Body of pancreas (tissue), 4 donors: ENCODE results near the gene LMX1A.

ENCODE experiments used
- CTCF ChIP-seq, 7 experiments: fragments of 450-650 bp in 4 of 7; fragments of 200-600 bp in 3 of 7; sonication (generic) in 3 of 7; IDR thresholded peaks; one replicate each; pipeline ENCODE4 v1.5.1; 2016 to 2019; ENCODE audit warnings: antibody characterized with exemption in 7 of 7
- POLR2A ChIP-seq, 3 donors: fragments of 450-650 bp; IDR thresholded peaks; one replicate each; pipeline ENCODE4 v1.6.1; 2016; ENCODE audit warnings: antibody characterized with exemption in 3 of 3, mild to moderate bottlenecking in 2 of 3

- TF ChIP-seq CTCF (IDR thresholded peaks at IDR 0.05) (no peak), POLR2A (IDR thresholded peaks at IDR 0.05) (no peak)
Observed at GRCh38 chr1:165189913-165190312, 166.6 kb downstream of the LMX1A start.
